Endothelial cell of umbilical vein (primary cell): ENCODE measurements around the gene B3GAT1. TPM values are rescaled to one million over a fixed set of nuclear protein-coding genes. Genes with fewer than 3 reads are reported as not detected.

Source experiments
- BruUV-seq: library from RNA; stranded (reverse); fragments of 400-500 nt; replicated peaks from 2 replicates; lab custom pipeline; 2021; lab: Mats Ljungman, UMichigan
- CTCF ChIA-PET: fragments of 300-600, 350-600 bp; sonication (Branson Sonifier 250); formaldehyde crosslinking; loops from one replicate; lab custom pipeline; 2021; ENCODE audit warnings: antibody characterized with exemption, inconsistent platforms; lab: Charles Lee
- POLR2A ChIA-PET: fragments of 300-600, 350-600 bp; sonication (Branson Sonifier 250); formaldehyde crosslinking; loops from one replicate; lab custom pipeline; 2021; ENCODE audit warnings: antibody characterized with exemption, inconsistent platforms; lab: Charles Lee
- DNase-seq: peaks from one replicate; pipeline ENCODE4 v3.0.0-alpha.2; 2011; ENCODE audit warnings: low read depth, low spot score
- FAIRE-seq: peaks from 2 replicates; lab custom pipeline; 2011; peaks lifted over from hg19 to GRCh38; lab: Jason Lieb, UNC
- H2AFZ ChIP-seq: 2 replicates; pipeline ENCODE4 v1.6.0; 2012; ENCODE audit warnings: low read depth, low read length, control low read depth, inconsistent platforms
- H3K27ac ChIP-seq: 2 replicates; pipeline ENCODE4 v1.5.1; 2011; ENCODE audit warnings: low read depth, mild to moderate bottlenecking, control low read depth, low read length, moderate library complexity; ENCODE audit not compliant: insufficient read depth
- H3K27me3 ChIP-seq, 2 experiments: 2 replicates each; pipeline versions ENCODE4 v1.6.0 to v1.6.1; 2011; ENCODE audit warnings: low read length in 2 of 2, mixed read lengths in 1 of 2; ENCODE audit not compliant: control insufficient read depth in 2 of 2, insufficient read depth in 2 of 2
- H3K36me3 ChIP-seq, 2 experiments: 2 replicates in 1 of 2; 3 replicates in 1 of 2; pipeline ENCODE4 v1.5.1; 2011; ENCODE audit warnings: low read length in 2 of 2, mild to moderate bottlenecking in 1 of 2, moderate library complexity in 1 of 2; ENCODE audit not compliant: control insufficient read depth in 2 of 2, insufficient read depth in 2 of 2; ENCODE audit errors: extremely low read depth in 1 of 2
- H3K4me1 ChIP-seq: 3 replicates; pipeline ENCODE4 v1.5.1; 2011; ENCODE audit warnings: mild to moderate bottlenecking, low read length; ENCODE audit not compliant: control insufficient read depth, insufficient read depth; ENCODE audit errors: extremely low read depth
- H3K4me2 ChIP-seq: 2 replicates; pipeline ENCODE4 v1.6.1; 2011; ENCODE audit warnings: low read length, control low read depth, mixed read lengths; ENCODE audit not compliant: insufficient read depth
- H3K4me3 ChIP-seq, 3 experiments: fragments of 200-600 bp in 1 of 3; sonication (generic), shearing (Covaris generic) in 1 of 3; replicated peaks in 1 of 3; 2 replicates each; pipeline ENCODE4 v1.5.1; 2011 to 2016; ENCODE audit warnings: control low read depth in 3 of 3, low read length in 3 of 3, mild to moderate bottlenecking in 2 of 3, inconsistent platforms in 1 of 3, low read depth in 1 of 3, moderate library complexity in 1 of 3; ENCODE audit not compliant: insufficient read depth in 1 of 3
- H3K79me2 ChIP-seq: 2 replicates; pipeline ENCODE4 v1.6.0; 2012; ENCODE audit warnings: low read length, inconsistent platforms; ENCODE audit not compliant: control insufficient read depth, insufficient read depth
- H3K9ac ChIP-seq: replicated peaks from 2 replicates; pipeline ENCODE3; 2011; ENCODE audit warnings: low read length, control low read depth; ENCODE audit not compliant: insufficient read depth; ENCODE audit errors: extremely low read depth
- H3K9me1 ChIP-seq: replicated peaks from 3 replicates; pipeline ENCODE4 v1.6.0; 2011; ENCODE audit warnings: mild to moderate bottlenecking, low read length; ENCODE audit not compliant: control insufficient read depth, insufficient read depth; ENCODE audit errors: extremely low read depth
- H3K9me3 ChIP-seq: replicated peaks from 2 replicates; pipeline ENCODE4 v1.5.1; 2012; ENCODE audit warnings: low read length, inconsistent platforms; ENCODE audit not compliant: control insufficient read depth, insufficient read depth
- H4K20me1 ChIP-seq: replicated peaks from 2 replicates; pipeline ENCODE3; 2011; ENCODE audit warnings: mild to moderate bottlenecking, low read length; ENCODE audit not compliant: control insufficient read depth, insufficient read depth; ENCODE audit errors: extremely low read depth
- CTCF ChIP-seq, 2 donors: IDR thresholded peaks; 1 replicate in 1 of 2; 2 replicates in 1 of 2; pipeline ENCODE4 v1.5.1; 2011; ENCODE audit warnings: low read length in 2 of 2, mild to moderate bottlenecking in 2 of 2, moderate library complexity in 2 of 2, control low read depth in 1 of 2, inconsistent platforms in 1 of 2, low read depth in 1 of 2; ENCODE audit not compliant: insufficient read depth in 1 of 2; ENCODE audit errors: extremely low read depth in 1 of 2
- EZH2 ChIP-seq: IDR thresholded peaks from 2 replicates; pipeline ENCODE4 v1.6.1; 2012; ENCODE audit warnings: borderline replicate concordance, low read depth, mild to moderate bottlenecking, moderate library complexity, low read length, inconsistent platforms; ENCODE audit not compliant: severe bottlenecking
- FOS ChIP-seq: IDR thresholded peaks from 2 replicates; pipeline ENCODE4 v1.6.1; 2011; ENCODE audit warnings: mild to moderate bottlenecking, low read length, moderate library complexity, borderline replicate concordance; ENCODE audit not compliant: insufficient read depth
- GATA2 ChIP-seq: IDR thresholded peaks from 2 replicates; pipeline ENCODE4 v1.7.0; 2011; ENCODE audit warnings: low read depth, mild to moderate bottlenecking, moderate library complexity, mixed read lengths, low read length; ENCODE audit not compliant: insufficient read length, insufficient read depth
- JUN ChIP-seq: IDR thresholded peaks from 2 replicates; pipeline ENCODE4 v1.6.1; 2011; ENCODE audit warnings: borderline replicate concordance, low read depth; ENCODE audit not compliant: insufficient read length, insufficient read depth
- MAX ChIP-seq: IDR thresholded peaks from 2 replicates; pipeline ENCODE4 v1.6.1; 2011; ENCODE audit not compliant: insufficient read depth, insufficient read length
- MYC ChIP-seq: IDR thresholded peaks from one replicate; pipeline ENCODE4 v1.6.1; 2011; ENCODE audit warnings: mild to moderate bottlenecking, low read depth, low read length
- POLR2A ChIP-seq: IDR thresholded peaks from 2 replicates; pipeline ENCODE4 v1.6.1; 2012; ENCODE audit warnings: low read depth, mild to moderate bottlenecking, control low read depth, low read length
- POLR2AphosphoS5 ChIP-seq: IDR thresholded peaks from 2 replicates; pipeline ENCODE4 v1.6.1; 2012; ENCODE audit warnings: low read depth, mild to moderate bottlenecking, control low read depth, low read length, moderate library complexity; ENCODE audit not compliant: insufficient read depth
- dilution Hi-C: fragments of 300-500 bp; cut with MboI; formaldehyde crosslinking; loops from one replicate; pipeline ENCODE4 v1.15.0; 2019; ENCODE audit warnings: low sequenced_read_pairs; ENCODE audit not compliant: extremely low pct_ligation_motif_present
- intact Hi-C: fragments of 100-400 bp; cut with micrococcal nuclease; formaldehyde crosslinking; loops from one replicate; pipeline ENCODE4 v1.10.0; 2022
- polyA plus RNA-seq, 4 experiments: library from polyadenylated mRNA; depleted of rRNA in 3 of 4; stranded (reverse) in 3 of 4; unstranded in 1 of 4; fragments of >200 nt; gene quantifications; 2 replicates each; pipeline versions ENCODE4 v1.2.1 to v1.2.3, GENCODE V29; 2011 to 2012; ENCODE audit warnings: missing spikeins in 1 of 4
- total RNA-seq: library from RNA; stranded (reverse); gene quantifications from 2 replicates; pipeline ENCODE4 v1.2.3, GENCODE V29; 2021

The B3GAT1 gene
- total and polyA plus RNA-seq, 2 donors (not counting 3 experiments of a cell fraction or from before 2014, with no cell fraction given), result 0.01 TPM; not detected in 1

GRCh38 chr11:134442246-134442645 is 30.2 kb upstream of the B3GAT1 start:
- Histone ChIP-seq H4K20me1 (no peaks in the 10 kb centered on the region), H3K27me3 (no peaks in the 10 kb centered on the region), H2AFZ (no peak overlapping the region), H3K4me3 (no peak overlapping the region), H3K9ac (no peak overlapping the region), H3K36me3 (no peaks in the 10 kb centered on the region), H3K9me1 (no peaks in the 10 kb centered on the region), H3K4me1 (no peaks in the 10 kb centered on the region), H3K9me3 (peaks cover 9% of the 10 kb centered on the region), H3K27ac (no peak overlapping the region), H3K79me2 (no peaks in the 10 kb centered on the region), H3K4me2 (no peak overlapping the region)
- FAIRE-seq (no peak), DNase-seq (no peak)
- dilution Hi-C loops (no loop called here), intact Hi-C loops (no loop called here)
- BruUV-seq, result no TSS peak
- ChIA-PET POLR2A (no interaction called here), CTCF (no interaction called here)
- TF ChIP-seq POLR2A, result no peak
- TF ChIP-seq GATA2, result no peak
- TF ChIP-seq MAX, result no peak
- TF ChIP-seq POLR2AphosphoS5, result no peak
- no peak for TF ChIP-seq CTCF (IDR thresholded peaks at IDR 0.05; ENCODE audit: extremely low read depth in 1 of 2, insufficient read depth in 1 of 2, low read depth in 1 of 2, low read length in 2 of 2)
- no peak for TF ChIP-seq FOS
- TF ChIP-seq EZH2, result no peak
- TF ChIP-seq JUN, result no peak
- no peak for TF ChIP-seq MYC
